Stimulated activated CD8-positive, alpha-beta memory T cell treated with anti-CD3 and anti-CD28 coated beads, Interleukin-15, amount 100 ng/mL, for 1 hour (primary cell): Measurements from ENCODE around the gene GAS7.

Source experiments
- DNase-seq: peaks from one replicate; pipeline ENCODE4 v3.0.0-alpha.2; 2020; ENCODE audit warnings: low read depth

The GAS7 gene

GRCh38 chr17:10198509-10199249, at the start of gene GAS7:
GAS7 (minus strand) TSS chr17:10198606.
- DNase-seq = no peak

- no peak for DNase-seq
Observed at GRCh38 chr17:10247810-10248209, 49.4 kb upstream of the GAS7 start.

- no peak for DNase-seq
Observed at GRCh38 chr17:10243883-10244844, 45.8 kb upstream of the GAS7 start.

- no peak for DNase-seq
Observed at GRCh38 chr17:10241781-10242180, 43.4 kb upstream of the GAS7 start.

GRCh38 chr17:10238661-10239060, 40.3 kb upstream of the GAS7 start:
- no peak for DNase-seq

GRCh38 chr17:10234033-10234432, 35.6 kb upstream of the GAS7 start:
- no peak for DNase-seq

GRCh38 chr17:10233161-10233560, 34.8 kb upstream of the GAS7 start:
- no peak for DNase-seq

- DNase-seq = no peak
Observed at GRCh38 chr17:10229181-10229580, 30.8 kb upstream of the GAS7 start.

- peak; percentile 12 for DNase-seq
Observed at GRCh38 chr17:10226930-10227695, 28.7 kb upstream of the GAS7 start.

- DNase-seq = no peak
Observed at GRCh38 chr17:10224582-10225195, 26.3 kb upstream of the GAS7 start.

- no peak for DNase-seq
Observed at GRCh38 chr17:10219193-10219592, 20.8 kb upstream of the GAS7 start.

GRCh38 chr17:10217916-10218315, 19.5 kb upstream of the GAS7 start:
- no peak for DNase-seq

GRCh38 chr17:10216213-10216938, 18.0 kb upstream of the GAS7 start:
- no peak for DNase-seq

GRCh38 chr17:10215286-10215685, 16.9 kb upstream of the GAS7 start:
- DNase-seq = no peak

- no peak for DNase-seq
Observed at GRCh38 chr17:10211666-10212065, 13.3 kb upstream of the GAS7 start.

GRCh38 chr17:10210151-10210574, 11.8 kb upstream of the GAS7 start:
- DNase-seq = no peak

GRCh38 chr17:10208604-10209193, 10.3 kb upstream of the GAS7 start:
- no peak for DNase-seq

- no peak for DNase-seq
Observed at GRCh38 chr17:10207153-10207552, 8.7 kb upstream of the GAS7 start.

GRCh38 chr17:10205549-10206185, 7.3 kb upstream of the GAS7 start:
- DNase-seq = no peak

GRCh38 chr17:10201680-10202079, 3.3 kb upstream of the GAS7 start:
- no peak for DNase-seq
